ENCODE measurements around the gene XRRA1.

XRRA1 gene

GRCh38 chr11:74820763-74821162 lies 128.1 kb downstream of the XRRA1 start:
- TF ChIP-seq ESRRG (CRISPR knock-in tag; IDR thresholded peaks at IDR 0.05) = no peak
- TF ChIP-seq SNAI2 (CRISPR knock-in tag; IDR thresholded peaks at IDR 0.05) = no peak
- TF ChIP-seq CSDC2 (CRISPR knock-in tag; IDR thresholded peaks at IDR 0.05) = 0 out of 2 replicates have a peak, but pooled peaks have one; percentile 9
- no peak for TF ChIP-seq ARNTL (CRISPR knock-in tag; IDR thresholded peaks at IDR 0.05; ENCODE audit: borderline replicate concordance, low read depth)
- peak; percentile 76 for TF ChIP-seq ISL1 (CRISPR knock-in tag; IDR thresholded peaks at IDR 0.05)
- TF ChIP-seq, protein P1, sequence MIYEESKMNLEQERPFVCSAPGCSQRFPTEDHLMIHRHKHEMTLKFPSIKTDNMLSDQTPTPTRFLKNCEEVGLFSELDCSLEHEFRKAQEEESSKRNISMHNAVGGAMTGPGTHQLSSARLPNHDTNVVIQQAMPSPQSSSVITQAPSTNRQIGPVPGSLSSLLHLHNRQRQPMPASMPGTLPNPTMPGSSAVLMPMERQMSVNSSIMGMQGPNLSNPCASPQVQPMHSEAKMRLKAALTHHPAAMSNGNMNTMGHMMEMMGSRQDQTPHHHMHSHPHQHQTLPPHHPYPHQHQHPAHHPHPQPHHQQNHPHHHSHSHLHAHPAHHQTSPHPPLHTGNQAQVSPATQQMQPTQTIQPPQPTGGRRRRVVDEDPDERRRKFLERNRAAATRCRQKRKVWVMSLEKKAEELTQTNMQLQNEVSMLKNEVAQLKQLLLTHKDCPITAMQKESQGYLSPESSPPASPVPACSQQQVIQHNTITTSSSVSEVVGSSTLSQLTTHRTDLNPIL (CRISPR knock-in tag; IDR thresholded peaks at IDR 0.05; ENCODE audit: low read depth) = 0 out of 2 replicates have a peak, but pooled peaks have one; percentile 47
- peak; percentile 25; the same call in 1 of the 2 replicates for TF ChIP-seq ZFP3 (CRISPR knock-in tag; IDR thresholded peaks at IDR 0.05)
- ATAC-seq = peak; percentile 88

GRCh38 chr11:74819400-74819799 lies 129.5 kb downstream of the XRRA1 start:
- peak; percentile 48 for ATAC-seq
- TF ChIP-seq CSDC2 (CRISPR knock-in tag; IDR thresholded peaks at IDR 0.05) = no peak
- TF ChIP-seq, protein P1 (CRISPR knock-in tag; IDR thresholded peaks at IDR 0.05; ENCODE audit: low read depth) = no peak
- no peak for TF ChIP-seq TSHZ2 (CRISPR knock-in tag; IDR thresholded peaks at IDR 0.05)
- no peak for TF ChIP-seq POU6F1 (CRISPR knock-in tag; IDR thresholded peaks at IDR 0.05; ENCODE audit: borderline replicate concordance, low read depth)
- TF ChIP-seq ZNF8 (CRISPR knock-in tag; IDR thresholded peaks at IDR 0.05) = no peak
- no peak for TF ChIP-seq ZFP3 (CRISPR knock-in tag; IDR thresholded peaks at IDR 0.05)
- TF ChIP-seq ESRRG (CRISPR knock-in tag; IDR thresholded peaks at IDR 0.05) = no peak
- TF ChIP-seq ARNTL (CRISPR knock-in tag; IDR thresholded peaks at IDR 0.05; ENCODE audit: borderline replicate concordance, low read depth) = no peak
- TF ChIP-seq, protein P2, sequence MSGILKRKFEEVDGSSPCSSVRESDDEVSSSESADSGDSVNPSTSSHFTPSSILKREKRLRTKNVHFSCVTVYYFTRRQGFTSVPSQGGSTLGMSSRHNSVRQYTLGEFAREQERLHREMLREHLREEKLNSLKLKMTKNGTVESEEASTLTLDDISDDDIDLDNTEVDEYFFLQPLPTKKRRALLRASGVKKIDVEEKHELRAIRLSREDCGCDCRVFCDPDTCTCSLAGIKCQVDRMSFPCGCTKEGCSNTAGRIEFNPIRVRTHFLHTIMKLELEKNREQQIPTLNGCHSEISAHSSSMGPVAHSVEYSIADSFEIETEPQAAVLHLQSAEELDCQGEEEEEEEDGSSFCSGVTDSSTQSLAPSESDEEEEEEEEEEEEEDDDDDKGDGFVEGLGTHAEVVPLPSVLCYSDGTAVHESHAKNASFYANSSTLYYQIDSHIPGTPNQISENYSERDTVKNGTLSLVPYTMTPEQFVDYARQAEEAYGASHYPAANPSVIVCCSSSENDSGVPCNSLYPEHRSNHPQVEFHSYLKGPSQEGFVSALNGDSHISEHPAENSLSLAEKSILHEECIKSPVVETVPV (CRISPR knock-in tag; IDR thresholded peaks at IDR 0.05) = no peak
- TF ChIP-seq GLIS3 (CRISPR knock-in tag; IDR thresholded peaks at IDR 0.05) = no peak
- TF ChIP-seq ZNF565 (CRISPR knock-in tag; conservative IDR thresholded peaks at IDR 0.05; ENCODE audit: low read depth) = no peak
- no peak for TF ChIP-seq ISL1 (CRISPR knock-in tag; IDR thresholded peaks at IDR 0.05)
- TF ChIP-seq ZC3H10 (CRISPR knock-in tag; IDR thresholded peaks at IDR 0.05) = no peak
- no peak for TF ChIP-seq TCF4 (CRISPR knock-in tag; IDR thresholded peaks at IDR 0.05; ENCODE audit: borderline replicate concordance)
- TF ChIP-seq BACH2 (CRISPR knock-in tag; IDR thresholded peaks at IDR 0.05; ENCODE audit: borderline replicate concordance) = no peak
- no peak for TF ChIP-seq ZFP30 (CRISPR knock-in tag; IDR thresholded peaks at IDR 0.05)
- no peak for TF ChIP-seq SNAI2 (CRISPR knock-in tag; IDR thresholded peaks at IDR 0.05)
- TF ChIP-seq PATZ1 (CRISPR knock-in tag; IDR thresholded peaks at IDR 0.05; ENCODE audit: borderline replicate concordance) = no peak
- TF ChIP-seq ZNF70 (CRISPR knock-in tag; IDR thresholded peaks at IDR 0.05) = no peak
- no peak for TF ChIP-seq PPARA (CRISPR knock-in tag; IDR thresholded peaks at IDR 0.05; ENCODE audit: borderline replicate concordance)

Data from SK-N-SH treated with all-trans-retinoic acid at 6 μM for 48 hours (cell line).